ENCODE results near the gene ACOX3. TPM values are rescaled to one million over a fixed set of nuclear protein-coding genes. Genes with fewer than 3 reads are reported as not detected.

ACOX3 gene
- total and polyA plus RNA-seq, 10 of the 15 experiments (the other 5 are each of a cell fraction or from before 2014, with no cell fraction given), result 2.0 to 24.5 (median 14.0) TPM

GRCh38 chr4:8464381-8464780 lies 23.9 kb upstream of the ACOX3 start:
- ChIA-PET POLR2A (no interaction called here), CTCF (interaction anchor here (0.8 kb wide), 1 partner anchor 103 kb away, joined by 3 read pairs; no protein-coding TSS in a partner anchor), SMC1A (ENCODE audit: uncharacterized antibody, unreplicated experiment) (no interaction called here), RAD21 (ENCODE audit: unreplicated experiment) (no interaction called here)
- H3K27ac ChIP-seq (ENCODE audit: control insufficient read depth, insufficient read depth), result no peak overlapping the region
- DNase-seq (ENCODE audit: low read depth, low spot score) (no peak), ATAC-seq (no peak), FAIRE-seq (no peak)
- no peaks in the 10 kb centered on the region; the same call in 1 of the 2 replicates for H4K20me1 ChIP-seq (ENCODE audit: control insufficient read depth, insufficient read depth)
- H3K4me3 ChIP-seq, result no peak overlapping the region
- no peaks in the 10 kb centered on the region for H3K9me3 ChIP-seq (replicated peaks; ENCODE audit: control insufficient read depth, insufficient read depth, low read length)
- no peak overlapping the region for H3K9ac ChIP-seq (ENCODE audit: control insufficient read depth, insufficient read depth, low read length)
- H3K79me2 ChIP-seq (ENCODE audit: control insufficient read depth, insufficient read depth, low read length), result no peaks in the 10 kb centered on the region
- H3K4me1 ChIP-seq (ENCODE audit: control insufficient read depth, insufficient read depth, low read length), result no peaks in the 10 kb centered on the region
- no peak overlapping the region for H2AFZ ChIP-seq (ENCODE audit: control insufficient read depth, low read depth, low read length)
- intact Hi-C loops (cut with micrococcal nuclease; ENCODE audit: unreplicated experiment) (no loop called here), in situ Hi-C loops (cut with MboI) (loop anchor here (5.0 kb wide), 1 partner anchor 133 kb away; no protein-coding TSS in a partner anchor)
- no peaks in the 10 kb centered on the region for H3K27me3 ChIP-seq (replicated peaks in 1 of 2; ENCODE audit: control insufficient read depth in 2 of 2, insufficient read depth in 2 of 2, low read length in 1 of 2)
- no TSS peak for BruUV-seq (replicated peaks)
- H3K4me2 ChIP-seq (ENCODE audit: control insufficient read depth, insufficient read depth), result no peak overlapping the region
- no peak for TF ChIP-seq CHD4 (IDR thresholded peaks at IDR 0.05)
- TF ChIP-seq CBX3 (IDR thresholded peaks at IDR 0.05; ENCODE audit: borderline replicate concordance, low read depth), result no peak
- no peak for TF ChIP-seq SP1 (IDR thresholded peaks at IDR 0.05; ENCODE audit: low read depth, low read length)
- TF ChIP-seq MTA3 (IDR thresholded peaks at IDR 0.05; ENCODE audit: borderline replicate concordance, low read length), result no peak
- no peak for TF ChIP-seq USF2 (IDR thresholded peaks at IDR 0.05; ENCODE audit: borderline replicate concordance, low read depth, low read length)
- no peak for TF ChIP-seq SMAD1 (IDR thresholded peaks at IDR 0.05; ENCODE audit: low read depth, partially characterized antibody)
- TF ChIP-seq NFIC (IDR thresholded peaks at IDR 0.05; ENCODE audit: low read depth, low read length), result no peak
- no peak for TF ChIP-seq MYB (IDR thresholded peaks at IDR 0.05; ENCODE audit: borderline replicate concordance, low read depth, low read length)
- TF ChIP-seq POU2F2 (IDR thresholded peaks at IDR 0.05; ENCODE audit: borderline replicate concordance, low read depth, low read length), result no peak
- TF ChIP-seq CHD2 (IDR thresholded peaks at IDR 0.05; ENCODE audit: borderline replicate concordance, low read depth, low read length), result no peak
- peaks cover 10 to 11% of the 10 kb centered on the region in 2 experiments for H3K36me3 ChIP-seq (ENCODE audit: control insufficient read depth in 2 of 2, insufficient read depth in 2 of 2, low read length in 1 of 2)
- WGBS (ENCODE audit: insufficient coverage, insufficient replicate concordance, low lambda C conversion rate, missing lambda C conversion rate), result 98% methylated on average over 14 of the region's 14 CpGs
